Left hindlimb (tissue), 1 donor: Measurements from ENCODE around the gene ST14.
"Not testable (repeated sequence)": the region's sequence is repeated elsewhere in the genome, so short reads cannot be mapped to it uniquely, and the experiment has no call there.

Experiments
- DNase-seq: peaks from one replicate; pipeline ENCODE4 v3.0.0-alpha.2; 2018

Gene ST14

DNA sequence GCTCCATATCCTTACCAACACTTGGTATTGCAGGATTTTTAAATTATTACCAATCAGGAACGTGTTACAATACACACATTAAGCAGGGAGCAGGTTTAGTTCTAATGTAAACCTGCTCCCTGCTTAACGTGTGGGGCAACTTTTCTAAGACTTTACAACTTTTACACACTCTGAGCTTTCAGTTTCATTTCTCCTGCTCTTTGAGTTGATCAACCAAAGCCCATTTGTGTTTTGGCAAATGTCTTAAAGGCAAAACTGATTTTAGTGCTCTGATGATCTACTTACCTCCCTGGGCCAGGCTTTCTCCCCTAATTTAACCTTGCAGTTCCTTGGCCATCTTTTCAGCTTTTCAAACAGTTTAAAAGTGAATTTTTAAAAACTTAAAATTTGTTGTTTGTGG is 84.2 kb downstream of the ST14 start:
- no peak for DNase-seq

DNA sequence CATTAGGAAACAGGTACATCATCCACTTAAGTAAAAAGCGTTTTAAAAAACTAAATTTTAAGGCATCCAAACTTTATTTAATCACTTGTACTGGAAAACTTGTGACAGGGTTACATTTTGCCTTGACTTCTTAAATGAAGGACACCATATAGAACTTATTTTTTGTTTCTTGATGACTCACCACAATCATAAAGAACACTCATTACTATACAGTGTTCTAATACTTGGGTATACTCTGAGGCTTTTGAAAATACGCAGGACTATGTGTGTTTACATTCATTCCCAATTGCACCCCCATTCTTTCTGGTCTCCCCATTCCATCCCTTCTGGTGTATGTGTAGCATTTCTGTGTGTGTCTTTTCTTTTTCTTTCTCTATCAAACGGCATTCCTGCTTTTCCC is 85.3 kb downstream of the ST14 start:
- no peak for DNase-seq

DNA sequence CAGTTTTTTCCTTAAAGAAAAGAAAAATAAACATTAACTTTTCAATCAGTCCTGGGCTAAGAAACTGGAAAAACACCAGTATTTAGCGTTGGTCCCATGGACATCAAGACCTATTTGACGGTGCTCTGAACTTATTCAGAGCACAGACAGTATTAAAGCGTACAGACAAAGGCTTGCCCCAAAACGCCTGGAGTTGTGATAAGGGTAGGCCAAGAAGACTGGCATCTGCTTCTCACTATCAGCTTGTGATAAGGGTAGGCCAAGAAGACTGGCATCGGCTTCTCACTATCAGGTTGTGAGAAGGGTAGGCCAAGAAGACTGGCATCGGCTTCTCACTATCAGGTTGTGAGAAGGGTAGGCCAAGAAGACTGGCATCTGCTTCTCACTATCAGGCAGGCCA is 85.8 kb downstream of the ST14 start:
- not testable (repeated sequence) for DNase-seq

DNA sequence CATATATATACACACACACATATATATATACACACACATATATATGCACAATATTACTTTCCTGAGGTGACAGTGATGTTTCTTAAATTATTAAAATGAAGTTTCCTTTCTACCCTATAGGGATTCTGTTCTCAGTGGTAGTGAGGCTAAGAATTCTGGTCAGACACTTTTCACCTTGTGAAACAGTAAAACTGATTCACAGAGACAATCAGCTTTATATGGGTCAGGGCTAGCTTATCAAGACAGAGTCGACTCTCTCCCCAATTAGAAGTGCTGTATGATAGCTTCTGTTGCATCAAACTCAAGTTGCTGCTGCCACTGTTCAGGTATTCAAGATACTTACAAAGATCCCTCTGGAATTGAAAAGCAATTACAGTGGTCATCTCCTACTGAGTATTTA is 86.7 kb downstream of the ST14 start:
- DNase-seq: no peak

DNA sequence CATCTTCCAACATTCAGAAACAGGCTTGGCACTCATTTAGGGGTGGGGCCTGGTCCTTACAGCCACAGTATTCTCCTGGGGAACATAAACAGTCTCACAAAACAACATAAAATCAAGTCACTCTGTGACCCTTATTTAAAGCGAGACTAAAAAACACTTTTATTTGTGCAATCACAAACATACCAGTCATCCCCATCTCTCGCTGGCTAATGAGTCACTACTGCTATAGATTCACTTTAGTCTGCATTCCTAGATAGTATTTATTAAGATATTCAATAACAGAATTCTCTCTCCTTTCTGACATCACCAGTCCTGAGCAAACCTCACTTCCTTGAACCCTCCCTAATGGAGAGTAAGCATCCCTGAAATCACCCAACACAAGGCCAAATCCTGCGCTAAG is 87.2 kb downstream of the ST14 start:
- no peak for DNase-seq

DNA sequence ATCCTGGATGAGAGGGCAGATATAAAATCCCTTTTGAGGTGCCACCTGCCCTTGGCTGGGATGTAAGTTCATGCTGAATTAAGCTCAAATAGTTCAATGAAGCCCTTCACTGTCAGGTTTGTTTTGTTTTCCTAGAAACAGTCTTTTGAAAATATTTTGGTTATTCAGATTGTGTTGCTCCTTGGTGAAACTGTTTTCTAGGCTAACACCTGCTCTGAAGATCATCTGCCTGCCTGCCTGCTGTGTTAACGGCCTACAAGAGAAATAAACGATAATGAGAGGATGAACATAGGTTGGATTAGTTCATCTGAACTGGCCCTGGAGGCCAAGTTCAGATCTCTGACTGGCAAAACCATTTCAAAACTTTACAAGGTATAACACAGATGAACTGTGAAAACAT is 87.7 kb downstream of the ST14 start:
- no peak for DNase-seq

DNA sequence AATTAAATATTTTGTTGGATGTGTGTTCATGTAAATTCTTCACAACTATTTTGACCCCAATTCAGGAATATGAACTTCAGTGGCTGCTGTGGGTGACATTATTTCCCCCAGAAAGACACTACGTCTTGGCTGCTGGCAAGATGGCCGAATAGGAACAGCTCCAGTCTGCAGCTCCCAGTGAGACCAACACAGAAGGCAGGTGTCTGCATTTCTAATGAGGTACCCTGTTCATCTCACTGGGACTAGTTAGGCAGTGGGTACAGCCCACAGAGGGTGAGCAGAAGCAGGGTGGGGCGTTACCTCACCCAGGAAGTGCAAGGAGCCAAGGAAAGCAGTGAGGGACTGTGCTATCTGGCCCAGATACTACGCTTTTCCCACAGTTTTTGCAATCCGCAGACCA is 89.8 kb downstream of the ST14 start:
- no peak for DNase-seq

DNA sequence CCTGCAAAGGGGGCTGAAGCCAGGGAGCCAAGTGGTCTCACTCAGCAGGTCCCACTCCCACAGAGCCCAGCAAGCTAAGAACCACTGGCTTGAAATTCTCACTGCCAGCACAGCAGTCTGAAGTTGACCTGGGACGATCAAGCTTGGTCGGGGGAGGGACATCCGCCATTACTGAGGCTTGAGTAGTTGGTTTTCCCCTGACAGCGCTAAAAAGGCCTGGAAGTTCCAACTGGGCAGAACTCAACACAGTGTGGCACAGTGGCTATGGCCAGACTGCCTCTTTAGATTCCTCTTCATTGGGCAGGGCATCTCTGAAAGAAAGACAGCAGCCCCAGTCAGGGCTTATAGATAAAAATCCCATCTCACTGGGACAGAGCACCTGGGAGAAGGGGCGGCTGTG is 90.3 kb downstream of the ST14 start:
- not testable (repeated sequence) for DNase-seq

DNA sequence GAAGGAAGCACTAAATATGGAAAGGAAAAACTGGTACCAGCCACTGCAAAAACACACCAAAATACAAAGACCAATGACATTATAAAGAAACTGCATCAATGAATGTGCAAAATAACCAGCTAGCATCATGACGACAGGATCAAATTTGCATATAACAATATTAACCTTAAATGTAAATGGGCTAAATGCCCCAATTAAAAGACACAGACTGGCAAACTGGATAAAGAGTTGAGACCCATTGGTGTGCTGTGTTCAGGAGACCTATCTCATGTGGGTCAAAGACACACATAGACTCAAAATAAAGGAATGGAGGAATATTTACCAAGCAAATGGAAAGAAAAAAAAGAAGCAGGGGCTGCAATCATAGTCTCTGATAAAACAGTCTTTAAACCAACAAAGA is 92.2 kb downstream of the ST14 start:
- not testable (repeated sequence) for DNase-seq
